Measurements from ENCODE around the gene GHRL. TPM values are rescaled to one million over a fixed set of nuclear protein-coding genes. Genes with fewer than 3 reads are reported as not detected.

GHRL gene
- total RNA-seq, 1 experiment from 2014 or later: not detected

DNA sequence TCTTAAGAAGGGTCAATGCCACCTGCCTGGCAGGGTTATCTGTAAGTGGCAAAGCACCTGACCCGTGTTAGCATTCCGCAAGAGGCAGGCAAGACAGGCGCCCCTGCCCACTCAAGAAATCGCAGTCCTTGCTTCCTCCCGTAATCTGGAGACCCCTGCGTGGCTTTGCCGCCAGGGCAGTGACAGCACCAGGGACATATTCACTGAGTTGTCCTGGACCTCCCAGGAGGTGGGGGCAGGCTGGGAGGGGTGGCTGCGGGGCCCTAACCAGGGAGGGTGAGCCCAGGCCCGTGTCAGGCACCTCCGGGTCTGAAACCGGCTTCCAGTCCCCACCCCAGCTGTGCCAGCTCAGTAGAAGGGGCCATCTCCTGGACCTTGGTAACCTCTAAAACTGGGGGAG is 44.0 kb upstream of the GHRL start:
- intact Hi-C loops (cut with micrococcal nuclease; ENCODE audit: unreplicated experiment): no loop called here
- no peaks in the 10 kb centered on the region for H3K36me3 Mint-ChIP-seq (ENCODE audit: insufficient read depth, unreplicated experiment)
- DNase-seq: no peak
- Histone ChIP-seq H3K4me1 (0 out of 2 replicates have a peak, but pooled peaks cover 3% of the 10 kb centered on the region), H3K9me3 (no peaks in the 10 kb centered on the region), H3K4me3 (ENCODE audit: low read depth, low read length) (no peak overlapping the region), H3K27me3 (replicated peaks; ENCODE audit: control insufficient read depth, insufficient read depth, low read length) (no peaks in the 10 kb centered on the region), H3K36me3 (ENCODE audit: control insufficient read depth, insufficient read depth, low read length) (no peaks in the 10 kb centered on the region)
- H3K4me3 Mint-ChIP-seq (ENCODE audit: unreplicated experiment): no peak overlapping the region
- TF ChIP-seq, protein P1, sequence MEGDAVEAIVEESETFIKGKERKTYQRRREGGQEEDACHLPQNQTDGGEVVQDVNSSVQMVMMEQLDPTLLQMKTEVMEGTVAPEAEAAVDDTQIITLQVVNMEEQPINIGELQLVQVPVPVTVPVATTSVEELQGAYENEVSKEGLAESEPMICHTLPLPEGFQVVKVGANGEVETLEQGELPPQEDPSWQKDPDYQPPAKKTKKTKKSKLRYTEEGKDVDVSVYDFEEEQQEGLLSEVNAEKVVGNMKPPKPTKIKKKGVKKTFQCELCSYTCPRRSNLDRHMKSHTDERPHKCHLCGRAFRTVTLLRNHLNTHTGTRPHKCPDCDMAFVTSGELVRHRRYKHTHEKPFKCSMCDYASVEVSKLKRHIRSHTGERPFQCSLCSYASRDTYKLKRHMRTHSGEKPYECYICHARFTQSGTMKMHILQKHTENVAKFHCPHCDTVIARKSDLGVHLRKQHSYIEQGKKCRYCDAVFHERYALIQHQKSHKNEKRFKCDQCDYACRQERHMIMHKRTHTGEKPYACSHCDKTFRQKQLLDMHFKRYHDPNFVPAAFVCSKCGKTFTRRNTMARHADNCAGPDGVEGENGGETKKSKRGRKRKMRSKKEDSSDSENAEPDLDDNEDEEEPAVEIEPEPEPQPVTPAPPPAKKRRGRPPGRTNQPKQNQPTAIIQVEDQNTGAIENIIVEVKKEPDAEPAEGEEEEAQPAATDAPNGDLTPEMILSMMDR (IDR thresholded peaks at IDR 0.05; ENCODE audit: insufficient read depth in 1 of 2, low read depth in 1 of 2, low read length in 1 of 2, severe bottlenecking in 1 of 2, unreplicated experiment in 1 of 2): no peak
- H3K9me3 Mint-ChIP-seq (ENCODE audit: unreplicated experiment): no peaks in the 10 kb centered on the region
- H3K27ac Mint-ChIP-seq (ENCODE audit: unreplicated experiment): no peak overlapping the region
- H3K4me1 Mint-ChIP-seq (ENCODE audit: low read depth, unreplicated experiment): no peaks in the 10 kb centered on the region
- no TSS peak for BruUV-seq (replicated peaks)
- CTCF ChIA-PET: interaction anchor here (0.5 to 0.6 kb wide), 2 partner anchors 15 to 340 kb away, joined by 3 to 4 read pairs; no protein-coding TSS in a partner anchor
- POLR2A ChIA-PET: no interaction called here
- H3K27me3 Mint-ChIP-seq (ENCODE audit: insufficient read depth, unreplicated experiment): peaks cover 13% of the 10 kb centered on the region

DNA sequence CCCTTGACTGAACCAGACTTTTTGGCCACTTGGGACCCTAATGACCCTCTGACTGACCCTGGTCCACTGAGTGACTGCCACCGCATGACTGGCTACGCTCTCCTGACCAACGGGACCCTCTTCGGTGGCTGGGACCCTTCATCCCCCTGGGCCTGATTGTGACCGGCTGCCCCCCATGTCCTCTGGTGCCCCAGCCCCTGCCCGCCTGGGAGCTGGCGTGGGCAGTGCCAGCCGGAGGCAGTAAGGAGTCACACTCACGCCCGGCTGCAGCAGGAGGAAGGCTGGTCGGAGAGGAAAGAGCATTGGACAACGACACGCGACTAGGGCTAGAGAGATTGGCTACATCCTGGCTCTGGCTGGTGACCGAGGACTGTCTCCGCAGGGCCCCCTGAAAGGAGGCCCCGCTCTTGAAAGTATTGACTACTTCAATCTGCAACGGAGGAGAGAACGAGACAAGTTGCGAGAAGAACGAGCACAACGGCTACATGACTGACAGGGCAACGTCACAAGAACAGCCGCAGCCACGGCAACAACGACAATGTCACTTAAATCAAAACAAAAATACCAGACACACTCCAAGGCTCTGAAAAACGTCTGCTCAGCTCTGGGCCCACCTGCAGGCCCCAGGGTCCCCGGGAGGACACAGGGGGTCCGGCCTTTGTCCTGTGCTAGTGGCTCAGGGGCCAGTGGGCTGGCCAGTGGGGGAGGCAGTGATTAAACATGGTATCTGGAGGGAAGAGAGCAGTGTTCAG is 43.3 kb upstream of the GHRL start:
- H3K4me1 Mint-ChIP-seq (ENCODE audit: low read depth, unreplicated experiment): no peaks in the 10 kb centered on the region
- no peak overlapping the region for H3K4me3 Mint-ChIP-seq (ENCODE audit: unreplicated experiment)
- Histone ChIP-seq H3K4me1 (0 out of 2 replicates have a peak, but pooled peaks cover 3% of the 10 kb centered on the region), H3K36me3 (ENCODE audit: control insufficient read depth, insufficient read depth, low read length) (no peaks in the 10 kb centered on the region), H3K27me3 (replicated peaks; ENCODE audit: control insufficient read depth, insufficient read depth, low read length) (no peaks in the 10 kb centered on the region), H3K9me3 (no peaks in the 10 kb centered on the region), H3K4me3 (ENCODE audit: low read depth, low read length) (no peak overlapping the region)
- no TSS peak for BruUV-seq (replicated peaks)
- no peaks in the 10 kb centered on the region for H3K9me3 Mint-ChIP-seq (ENCODE audit: unreplicated experiment)
- DNase-seq: no peak
- H3K36me3 Mint-ChIP-seq (ENCODE audit: insufficient read depth, unreplicated experiment): no peaks in the 10 kb centered on the region
- H3K27ac Mint-ChIP-seq (ENCODE audit: unreplicated experiment): no peak overlapping the region
- TF ChIP-seq, protein P1 (IDR thresholded peaks at IDR 0.05; ENCODE audit: insufficient read depth in 1 of 2, low read depth in 1 of 2, low read length in 1 of 2, severe bottlenecking in 1 of 2, unreplicated experiment in 1 of 2): no peak
- POLR2A ChIA-PET: no interaction called here
- H3K27me3 Mint-ChIP-seq (ENCODE audit: insufficient read depth, unreplicated experiment): peaks cover 13% of the 10 kb centered on the region
- intact Hi-C loops (cut with micrococcal nuclease; ENCODE audit: unreplicated experiment): no loop called here
- CTCF ChIA-PET: interaction anchor here (0.6 kb wide), 1 partner anchor 14 kb away, joined by 3 read pairs; no protein-coding TSS in a partner anchor

DNA sequence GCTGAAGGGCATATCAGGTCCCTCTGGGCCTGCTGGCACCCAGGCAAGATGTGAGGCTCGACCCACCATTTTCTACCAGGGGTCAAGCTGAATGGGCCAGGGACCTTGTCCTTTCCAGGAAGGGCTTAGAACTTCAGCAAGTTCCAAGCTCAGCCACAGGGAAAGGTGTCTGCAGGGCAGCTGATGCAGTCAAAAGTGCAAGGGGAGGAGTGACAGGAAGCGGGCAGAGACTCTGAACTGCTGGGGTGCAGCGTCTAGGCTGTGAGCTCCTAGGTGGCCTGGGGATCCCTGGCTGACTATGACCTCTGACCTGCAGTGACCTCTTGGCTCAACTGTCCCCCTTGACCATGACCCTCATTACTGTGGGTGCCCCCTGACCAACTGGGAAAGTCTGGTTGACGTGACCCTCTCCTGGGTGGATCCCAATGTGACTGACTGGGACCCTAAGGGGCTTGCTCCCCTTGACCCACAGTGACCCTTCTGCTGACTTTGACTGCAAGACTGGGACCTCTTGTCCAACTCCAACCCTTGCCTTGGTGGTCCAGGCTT is 42.5 kb upstream of the GHRL start:
- CTCF ChIA-PET: no interaction called here
- 0 out of 2 replicates have a peak, but pooled peaks cover 3% of the 10 kb centered on the region for H3K4me1 ChIP-seq
- Mint-ChIP-seq H3K36me3 (ENCODE audit: insufficient read depth, unreplicated experiment) (no peaks in the 10 kb centered on the region), H3K4me3 (ENCODE audit: unreplicated experiment) (no peak overlapping the region), H3K4me1 (ENCODE audit: low read depth, unreplicated experiment) (no peaks in the 10 kb centered on the region), H3K27me3 (ENCODE audit: insufficient read depth, unreplicated experiment) (peaks cover 11% of the 10 kb centered on the region), H3K27ac (ENCODE audit: unreplicated experiment) (no peak overlapping the region), H3K9me3 (ENCODE audit: unreplicated experiment) (no peaks in the 10 kb centered on the region)
- H3K4me3 ChIP-seq (ENCODE audit: low read depth, low read length): no peak overlapping the region
- H3K9me3 ChIP-seq: no peaks in the 10 kb centered on the region
- intact Hi-C loops (cut with micrococcal nuclease; ENCODE audit: unreplicated experiment): no loop called here
- no peak for DNase-seq
- BruUV-seq (replicated peaks): no TSS peak
- POLR2A ChIA-PET: no interaction called here
- TF ChIP-seq, protein P1 (IDR thresholded peaks at IDR 0.05; ENCODE audit: insufficient read depth in 1 of 2, low read depth in 1 of 2, low read length in 1 of 2, severe bottlenecking in 1 of 2, unreplicated experiment in 1 of 2): no peak
- no peaks in the 10 kb centered on the region for H3K36me3 ChIP-seq (ENCODE audit: control insufficient read depth, insufficient read depth, low read length)
- no peaks in the 10 kb centered on the region; the same call in 1 of the 2 replicates for H3K27me3 ChIP-seq (replicated peaks; ENCODE audit: control insufficient read depth, insufficient read depth, low read length)

Data from Caco-2 (cell line).